K562 (cell line): ENCODE results near the gene IDH1. TPM values are rescaled to one million over a fixed set of nuclear protein-coding genes. Genes with fewer than 3 reads are reported as not detected.

Experiments used
- BHLHE40 ChIP-seq: IDR thresholded peaks from 2 replicates; pipeline ENCODE4 v1.6.1; 2011; ENCODE audit warnings: low read length, improper control_type of control experiment
- CC2D1A ChIP-seq: fragments of 450-650 bp; IDR thresholded peaks from 2 replicates; pipeline ENCODE4 v1.6.1; 2017; ENCODE audit warnings: mild to moderate bottlenecking
- CXXC5 ChIP-seq: fragments of 250-450 bp; sonication (Bioruptor Pico); IDR thresholded peaks from 2 replicates; pipeline ENCODE4 v1.8.0; 2022; ENCODE audit warnings: inconsistent platforms, mild to moderate bottlenecking, moderate library complexity
- EGR1 ChIP-seq: fragments of 450-650 bp; conservative IDR thresholded peaks from 2 replicates; pipeline ENCODE4 v1.6.1; 2017; ENCODE audit warnings: mild to moderate bottlenecking
- FOSL1 ChIP-seq: fragments of 200-800 bp; sonication (Bioruptor generic); conservative IDR thresholded peaks from 2 replicates; pipeline ENCODE4 v1.6.1; 2016; ENCODE audit warnings: missing genetic modification characterization, missing compliant biosample characterization
- GATA2 ChIP-seq: sonication (generic); formaldehyde crosslinking; IDR thresholded peaks from 2 replicates; pipeline ENCODE4 v1.4.0; 2020; ENCODE audit warnings: mild to moderate bottlenecking, missing genetic modification reagents
- GATAD2B ChIP-seq: fragments of 450-650 bp; IDR thresholded peaks from 2 replicates; pipeline ENCODE4 v1.6.1; 2017; ENCODE audit warnings: mild to moderate bottlenecking, borderline replicate concordance
- MCM5 ChIP-seq: fragments of 450-650 bp; IDR thresholded peaks from 2 replicates; pipeline ENCODE4 v1.6.1; 2016; ENCODE audit warnings: low read depth
- MIER1 ChIP-seq: fragments of 450-650 bp; IDR thresholded peaks from 2 replicates; pipeline ENCODE4 v1.6.1; 2016; ENCODE audit warnings: antibody characterized with exemption, mild to moderate bottlenecking, low read depth
- NBN ChIP-seq: fragments of 450-650 bp; IDR thresholded peaks from 2 replicates; pipeline ENCODE4 v1.6.1; 2016; ENCODE audit warnings: low read depth, mild to moderate bottlenecking
- NCOA4 ChIP-seq: fragments of 450-650 bp; IDR thresholded peaks from 2 replicates; pipeline ENCODE4 v1.6.1; 2018; ENCODE audit warnings: mild to moderate bottlenecking; ENCODE audit not compliant: partially characterized antibody
- NR2C2 ChIP-seq, 2 experiments: fragments of 200-800 bp in 1 of 2; sonication (Bioruptor generic) in 1 of 2; sonication (generic) in 1 of 2; formaldehyde crosslinking in 1 of 2; IDR thresholded peaks; 2 replicates each; pipeline versions ENCODE4 v1.6.1 to v1.8.0; 2016 to 2022; ENCODE audit warnings: mild to moderate bottlenecking in 1 of 2, missing compliant biosample characterization in 1 of 2, missing genetic modification characterization in 1 of 2, missing genetic modification reagents in 1 of 2
- OTX1 ChIP-seq: fragments of 450-650 bp; formaldehyde crosslinking; IDR thresholded peaks from 2 replicates; pipeline ENCODE4 v1.4.0; 2022; ENCODE audit warnings: mild to moderate bottlenecking
- RBM34 ChIP-seq: fragments of 200-400 bp; formaldehyde crosslinking; IDR thresholded peaks from 2 replicates; pipeline ENCODE4 v1.6.1; 2018; ENCODE audit warnings: low read length, borderline replicate concordance; ENCODE audit not compliant: insufficient read depth
- SMAD1 ChIP-seq: fragments of 150-350 bp; IDR thresholded peaks from 2 replicates; pipeline ENCODE4 v1.6.1; 2014; ENCODE audit warnings: low read length, low read depth; ENCODE audit not compliant: partially characterized antibody
- STAG1 ChIP-seq: sonication (generic); formaldehyde crosslinking; IDR thresholded peaks from 2 replicates; pipeline ENCODE4 v1.5.0; 2020; ENCODE audit warnings: missing genetic modification reagents, borderline replicate concordance
- STAT6 ChIP-seq: sonication (generic); formaldehyde crosslinking; IDR thresholded peaks from 2 replicates; pipeline ENCODE4 v1.8.1; 2023; ENCODE audit warnings: mild to moderate bottlenecking, missing genetic modification reagents
- TAF7 ChIP-seq: fragments of 450-650 bp; IDR thresholded peaks from 2 replicates; pipeline ENCODE4 v1.6.1; 2016; ENCODE audit warnings: missing genetic modification characterization, missing compliant biosample characterization
- TCF3 ChIP-seq: sonication (generic); formaldehyde crosslinking; IDR thresholded peaks from 2 replicates; pipeline ENCODE4 v1.4.0; 2020; ENCODE audit warnings: mild to moderate bottlenecking, missing genetic modification reagents
- ZNF24 ChIP-seq: fragments of 450-650 bp; IDR thresholded peaks from 2 replicates; pipeline ENCODE4 v1.6.1; 2016
- ZNF324 ChIP-seq: fragments of 250-450 bp; sonication (Bioruptor Pico); IDR thresholded peaks from 2 replicates; pipeline ENCODE4 v1.4.0; 2020; ENCODE audit warnings: mild to moderate bottlenecking
- ZNF384 ChIP-seq: IDR thresholded peaks from 2 replicates; pipeline ENCODE4 v1.6.1; 2012; ENCODE audit warnings: low read depth, low read length, improper control_type of control experiment
- ZNF561 ChIP-seq: fragments of 450-650 bp; formaldehyde crosslinking; conservative IDR thresholded peaks from 2 replicates; pipeline ENCODE4 v1.4.0; 2020; ENCODE audit warnings: mild to moderate bottlenecking, moderate library complexity
- ZNF639 ChIP-seq, 2 experiments: fragments of 200-800 bp in 1 of 2; sonication (Bioruptor generic) in 1 of 2; sonication (generic) in 1 of 2; formaldehyde crosslinking in 1 of 2; IDR thresholded peaks in 1 of 2; conservative IDR thresholded peaks in 1 of 2; 2 replicates each; pipeline versions ENCODE4 v1.5.0 to v1.6.1; 2016 to 2020; ENCODE audit warnings: missing compliant biosample characterization in 1 of 2, missing genetic modification characterization in 1 of 2, missing genetic modification reagents in 1 of 2
- polyA plus RNA-seq, 8 experiments: library from polyadenylated mRNA; depleted of rRNA in 4 of 8; stranded (reverse) in 5 of 8; unstranded in 3 of 8; fragments of >200 nt; fragmentation: Nextera tagmentation in 2 of 8; fragmentation: Illumina TruSeq in 1 of 8; extraction: Ambion mirVana in 2 of 8; extraction: Trizol in 1 of 8; gene quantifications; 2 replicates each; pipeline versions ENCODE4 v1.2.1 to v1.2.3, GENCODE V29; 2011 to 2014; ENCODE audit warnings: inconsistent platforms in 1 of 8, missing spikeins in 1 of 8
- total RNA-seq, 7 experiments: library from RNA; depleted of rRNA in 6 of 7; stranded (reverse); fragments of >200 nt in 6 of 7; fragmentation: Illumina TruSeq in 2 of 7; extraction: Trizol in 2 of 7; gene quantifications; 2 replicates each; pipeline versions ENCODE4 v1.2.1 to v1.2.3, GENCODE V29; 2011 to 2021; ENCODE audit warnings: low replicate concordance in 1 of 7
- TF ChIP-seq, protein P1 (sequence below): fragments of 250-450 bp; sonication (Bioruptor Pico); IDR thresholded peaks from 2 replicates; pipeline ENCODE4 v1.4.0; 2020; ENCODE audit warnings: mild to moderate bottlenecking, moderate library complexity

Gene IDH1
- total and polyA plus RNA-seq, 9 of the 15 experiments (the other 6 are each of a cell fraction or from before 2014, with no cell fraction given) = 61.9 to 194 (median 101) TPM

DNA sequence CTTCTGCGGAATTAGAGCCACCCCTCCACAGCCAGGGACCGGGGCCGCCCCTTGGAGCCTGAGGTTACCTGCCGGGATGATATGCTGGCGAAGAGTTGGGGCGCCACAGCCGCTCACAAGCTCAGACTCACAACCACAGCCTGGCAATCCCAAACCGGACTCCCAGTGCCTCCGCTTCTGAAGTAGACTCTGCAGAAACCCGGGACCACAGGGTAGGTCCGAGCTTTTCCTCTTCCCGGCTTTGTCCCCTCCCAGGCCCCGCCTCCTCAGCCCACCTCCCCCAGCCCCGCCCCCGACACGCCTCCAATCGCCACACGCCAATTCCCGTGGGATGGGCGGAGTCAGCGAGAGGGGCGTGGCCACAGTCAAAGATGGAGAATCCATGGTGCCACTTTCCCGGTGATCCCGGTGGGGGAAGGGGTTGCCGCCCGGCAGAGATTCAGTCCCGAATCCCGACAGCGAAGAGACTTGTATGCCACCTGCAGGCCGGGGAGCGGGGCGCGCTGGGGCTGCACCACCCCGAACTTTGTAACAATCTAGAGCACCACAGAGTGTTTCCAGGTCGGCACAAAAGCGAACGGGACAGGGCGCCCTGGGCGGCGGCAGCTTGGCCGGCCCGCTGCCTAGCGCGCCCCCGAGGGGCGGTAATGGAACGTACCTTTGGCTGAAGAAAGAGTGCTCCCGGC is at the start of gene IDH1 (continued):
- TF ChIP-seq STAG1 (CRISPR knock-in tag) (no peak), CC2D1A (no peak), ZNF384 (no peak), NBN (no peak), ZNF24 (no peak), SMAD1 (no peak), GATAD2B (0 out of 2 replicates have a peak, but pooled peaks have one; percentile 37), NR2C2 (CRISPR knock-in tag; IDR thresholded peaks at IDR 0.05) (no peak), NR2C2 (tag; IDR thresholded peaks at IDR 0.05) (peak; percentile 60), NCOA4 (no peak), ZNF639 (CRISPR knock-in tag; conservative IDR thresholded peaks at IDR 0.05 in 1 of 2, IDR thresholded peaks at IDR 0.05 in 1 of 2) (0 out of 4 replicates have a peak, but pooled peaks of 1 of the 2 experiments have one; percentile 45), GATA2 (CRISPR knock-in tag) (no peak), EGR1 (no peak), ZNF561 (CRISPR knock-in tag) (no peak), ZNF324 (no peak), MIER1 (no peak), BHLHE40 (0 out of 2 replicates have a peak, but pooled peaks have one; percentile 17), MCM5 (no peak), RBM34 (no peak), STAT6 (CRISPR knock-in tag) (no peak), FOSL1 (tag) (no peak), TCF3 (CRISPR knock-in tag) (no peak), TAF7 (peak; percentile 36; the same call in 1 of the 2 replicates), CXXC5 (peak; percentile 43; the same call in 1 of the 2 replicates), OTX1 (no peak)
- TF ChIP-seq, protein P1, sequence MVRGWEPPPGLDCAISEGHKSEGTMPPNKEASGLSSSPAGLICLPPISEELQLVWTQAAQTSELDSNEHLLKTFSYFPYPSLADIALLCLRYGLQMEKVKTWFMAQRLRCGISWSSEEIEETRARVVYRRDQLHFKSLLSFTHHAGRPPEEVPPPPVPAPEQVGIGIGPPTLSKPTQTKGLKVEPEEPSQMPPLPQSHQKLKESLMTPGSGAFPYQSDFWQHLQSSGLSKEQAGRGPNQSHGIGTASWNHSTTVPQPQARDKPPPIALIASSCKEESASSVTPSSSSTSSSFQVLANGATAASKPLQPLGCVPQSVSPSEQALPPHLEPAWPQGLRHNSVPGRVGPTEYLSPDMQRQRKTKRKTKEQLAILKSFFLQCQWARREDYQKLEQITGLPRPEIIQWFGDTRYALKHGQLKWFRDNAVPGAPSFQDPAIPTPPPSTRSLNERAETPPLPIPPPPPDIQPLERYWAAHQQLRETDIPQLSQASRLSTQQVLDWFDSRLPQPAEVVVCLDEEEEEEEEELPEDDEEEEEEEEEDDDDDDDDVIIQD = no peak
